WTC11 (cell line): ENCODE data around the gene TMEM41B. TPM values are rescaled to one million over a fixed set of nuclear protein-coding genes. Genes with fewer than 3 reads are reported as not detected.

Experiments
- ATF2 ChIP-seq: sonication (generic); formaldehyde crosslinking; IDR thresholded peaks from 2 replicates; pipeline ENCODE4 v1.8.1; 2022; ENCODE audit warnings: low read depth, missing genetic modification reagents, borderline replicate concordance
- CDX4 ChIP-seq: fragments of 250-450 bp; sonication (Bioruptor Pico); IDR thresholded peaks from 2 replicates; pipeline ENCODE4 v1.9.0; 2021; ENCODE audit warnings: moderate library complexity, mild to moderate bottlenecking, inconsistent platforms, borderline replicate concordance
- CREB1 ChIP-seq: sonication (generic); formaldehyde crosslinking; IDR thresholded peaks from 2 replicates; pipeline ENCODE4 v1.8.0; 2023; ENCODE audit warnings: mild to moderate bottlenecking, missing genetic modification reagents
- CREM ChIP-seq: sonication (generic); formaldehyde crosslinking; IDR thresholded peaks from 2 replicates; pipeline ENCODE4 v1.8.1; 2022; ENCODE audit warnings: mild to moderate bottlenecking, missing genetic modification reagents, moderate library complexity
- E2F1 ChIP-seq: sonication (generic); formaldehyde crosslinking; IDR thresholded peaks from 2 replicates; pipeline ENCODE4 v1.8.0; 2022; ENCODE audit warnings: mild to moderate bottlenecking, missing genetic modification reagents
- E2F4 ChIP-seq: sonication (generic); formaldehyde crosslinking; IDR thresholded peaks from 2 replicates; pipeline ENCODE4 v1.8.1; 2022; ENCODE audit warnings: low read depth, mild to moderate bottlenecking, moderate library complexity, missing genetic modification reagents, borderline replicate concordance
- ETV6 ChIP-seq: sonication (generic); formaldehyde crosslinking; IDR thresholded peaks from 2 replicates; pipeline ENCODE4 v1.8.1; 2022; ENCODE audit warnings: mild to moderate bottlenecking, missing genetic modification reagents
- FOXJ3 ChIP-seq: sonication (generic); formaldehyde crosslinking; IDR thresholded peaks from 2 replicates; pipeline ENCODE4 v1.9.0; 2021; ENCODE audit warnings: missing genetic modification reagents, mild to moderate bottlenecking, borderline replicate concordance
- FOXP1 ChIP-seq: sonication (generic); formaldehyde crosslinking; IDR thresholded peaks from 2 replicates; pipeline ENCODE4 v1.8.0; 2022; ENCODE audit warnings: missing genetic modification reagents, mild to moderate bottlenecking, moderate library complexity, borderline replicate concordance
- GTF2I ChIP-seq: fragments of 250-450 bp; sonication (Bioruptor Pico); conservative IDR thresholded peaks from 2 replicates; pipeline ENCODE4 v1.4.0; 2021; ENCODE audit warnings: mild to moderate bottlenecking
- HMGXB4 ChIP-seq: sonication (generic); formaldehyde crosslinking; IDR thresholded peaks from 2 replicates; pipeline ENCODE4 v1.8.1; 2023; ENCODE audit warnings: mild to moderate bottlenecking, moderate library complexity, missing genetic modification reagents
- KAT7 ChIP-seq: sonication (generic); formaldehyde crosslinking; IDR thresholded peaks from 2 replicates; pipeline ENCODE4 v1.8.1; 2023; ENCODE audit warnings: missing genetic modification reagents, mild to moderate bottlenecking, borderline replicate concordance
- MYBL2 ChIP-seq: sonication (generic); formaldehyde crosslinking; IDR thresholded peaks from 2 replicates; pipeline ENCODE4 v1.8.1; 2023; ENCODE audit warnings: mild to moderate bottlenecking, moderate library complexity, missing genetic modification reagents
- NFYB ChIP-seq: sonication (generic); formaldehyde crosslinking; conservative IDR thresholded peaks from 2 replicates; pipeline ENCODE4 v1.8.0; 2022; ENCODE audit warnings: low read depth, missing genetic modification reagents
- NR3C1 ChIP-seq: sonication (generic); formaldehyde crosslinking; conservative IDR thresholded peaks from 2 replicates; pipeline ENCODE4 v1.8.1; 2023; ENCODE audit warnings: low read depth, mild to moderate bottlenecking, missing genetic modification reagents
- OVOL2 ChIP-seq: fragments of 250-450 bp; sonication (Bioruptor Pico); IDR thresholded peaks from 2 replicates; pipeline ENCODE4 v1.9.0; 2021; ENCODE audit warnings: mild to moderate bottlenecking, borderline replicate concordance
- SMAD3 ChIP-seq: sonication (generic); formaldehyde crosslinking; IDR thresholded peaks from 2 replicates; pipeline ENCODE4 v1.8.0; 2022; ENCODE audit warnings: missing genetic modification reagents, mild to moderate bottlenecking, borderline replicate concordance
- TEAD1 ChIP-seq: sonication (generic); formaldehyde crosslinking; IDR thresholded peaks from 2 replicates; pipeline ENCODE4 v1.8.0; 2022; ENCODE audit warnings: mild to moderate bottlenecking, missing genetic modification reagents
- USF1 ChIP-seq: sonication (generic); formaldehyde crosslinking; IDR thresholded peaks from 2 replicates; pipeline ENCODE4 v1.8.0; 2022; ENCODE audit warnings: mild to moderate bottlenecking, missing genetic modification reagents
- USF2 ChIP-seq: sonication (generic); formaldehyde crosslinking; IDR thresholded peaks from 2 replicates; pipeline ENCODE4 v1.8.1; 2023; ENCODE audit warnings: mild to moderate bottlenecking, missing genetic modification reagents, moderate library complexity
- ZBTB43 ChIP-seq: sonication (generic); formaldehyde crosslinking; IDR thresholded peaks from 2 replicates; pipeline ENCODE4 v1.8.1; 2023; ENCODE audit warnings: mild to moderate bottlenecking, missing genetic modification reagents
- ZNF317 ChIP-seq: sonication (generic); formaldehyde crosslinking; IDR thresholded peaks from 2 replicates; pipeline ENCODE4 v1.8.1; 2023; ENCODE audit warnings: low read depth, mild to moderate bottlenecking, moderate library complexity, missing genetic modification reagents, borderline replicate concordance
- ZNF416 ChIP-seq: fragments of 250-450 bp; sonication (Bioruptor Pico); IDR thresholded peaks from 2 replicates; pipeline ENCODE4 v1.9.0; 2021; ENCODE audit warnings: mild to moderate bottlenecking, inconsistent platforms
- ZSCAN18 ChIP-seq: fragments of 250-450 bp; sonication (Bioruptor Pico); IDR thresholded peaks from 2 replicates; pipeline ENCODE4 v2.1.2; 2022; ENCODE audit warnings: mild to moderate bottlenecking, moderate library complexity
- total RNA-seq: library from RNA; stranded (reverse); gene quantifications from 3 replicates; pipeline ENCODE4 v1.2.3, GENCODE V29; 2021

TMEM41B gene
- total RNA-seq, 1 experiment from 2014 or later, result 45.8 TPM

GRCh38 chr11:9314291-9315077 lies at the start of gene TMEM41B (continued):
- no peak for TF ChIP-seq ZNF416 (CRISPR knock-in tag)
- no peak for TF ChIP-seq SMAD3 (CRISPR knock-in tag)
- TF ChIP-seq ETV6, result peak; percentile 74
- TF ChIP-seq OVOL2 (CRISPR knock-in tag), result no peak
- TF ChIP-seq USF2, result 0 out of 2 replicates have a peak, but pooled peaks have one; percentile 44
- no peak for TF ChIP-seq KAT7 (CRISPR knock-in tag)
- no peak for TF ChIP-seq CREB1 (CRISPR knock-in tag)
- TF ChIP-seq E2F1 (CRISPR knock-in tag), result no peak
- TF ChIP-seq TEAD1 (CRISPR knock-in tag), result peak; percentile 21; the same call in 1 of the 2 replicates
- no peak for TF ChIP-seq FOXJ3
- no peak for TF ChIP-seq GTF2I
- peak; percentile 54; the same call in 1 of the 2 replicates for TF ChIP-seq USF1 (CRISPR knock-in tag)
- no peak for TF ChIP-seq ZSCAN18
- 0 out of 2 replicates have a peak, but pooled peaks have one; percentile 69 for TF ChIP-seq E2F4 (CRISPR knock-in tag)
- TF ChIP-seq NR3C1 (CRISPR knock-in tag), result no peak
- no peak for TF ChIP-seq HMGXB4 (CRISPR knock-in tag)
- no peak for TF ChIP-seq ZNF317 (CRISPR knock-in tag)
- TF ChIP-seq CREM, result peak; percentile 73; the same call in 1 of the 2 replicates
- no peak; the same call in 1 of the 2 replicates for TF ChIP-seq MYBL2 (CRISPR knock-in tag)
- TF ChIP-seq ZBTB43, result no peak
- TF ChIP-seq CDX4 (CRISPR knock-in tag), result no peak
- TF ChIP-seq ATF2 (CRISPR knock-in tag), result no peak
- TF ChIP-seq FOXP1 (CRISPR knock-in tag), result peak; percentile 78; the same call in 1 of the 2 replicates
- TF ChIP-seq NFYB (CRISPR knock-in tag), result no peak
